GM19025 (cell line): ENCODE measurements around the gene SGCA.

Experiments used
- ATAC-seq: cut with Tn5 transposase; IDR thresholded peaks from one replicate; pipeline ENCODE4 v1.9.1; 2021; ENCODE audit warnings: mild to moderate bottlenecking, low read depth, moderate library complexity; ENCODE audit not compliant: unreplicated experiment

The SGCA gene

GRCh38 chr17:50133769-50134099, 32.1 kb upstream of the SGCA start:
- no peak for ATAC-seq

GRCh38 chr17:50134206-50135110, 31.3 kb upstream of the SGCA start:
- ATAC-seq: no peak

GRCh38 chr17:50135316-50136095, 30.3 kb upstream of the SGCA start:
- no peak for ATAC-seq

- no peak for ATAC-seq
Measured at GRCh38 chr17:50136096-50136687, 29.6 kb upstream of the SGCA start.

- ATAC-seq: no peak
Measured at GRCh38 chr17:50137042-50137441, 28.8 kb upstream of the SGCA start.

- no peak for ATAC-seq
Measured at GRCh38 chr17:50139185-50139783, 26.5 kb upstream of the SGCA start.

- no peak for ATAC-seq
Measured at GRCh38 chr17:50139950-50140885, 25.6 kb upstream of the SGCA start.

- no peak for ATAC-seq
Measured at GRCh38 chr17:50141026-50141744, 24.6 kb upstream of the SGCA start.

- no peak for ATAC-seq
Measured at GRCh38 chr17:50141745-50142110, 24.1 kb upstream of the SGCA start.

- ATAC-seq: no peak
Measured at GRCh38 chr17:50143461-50144176, 22.2 kb upstream of the SGCA start.

GRCh38 chr17:50144355-50144754, 21.4 kb upstream of the SGCA start:
- no peak for ATAC-seq

GRCh38 chr17:50144845-50145531, 20.8 kb upstream of the SGCA start:
- no peak for ATAC-seq

GRCh38 chr17:50145532-50146229, 20.1 kb upstream of the SGCA start:
- no peak for ATAC-seq

- no peak for ATAC-seq
Measured at GRCh38 chr17:50146230-50146926, 19.4 kb upstream of the SGCA start.

- no peak for ATAC-seq
Measured at GRCh38 chr17:50146927-50147665, 18.7 kb upstream of the SGCA start.

GRCh38 chr17:50147841-50148225, 18.0 kb upstream of the SGCA start:
- no peak for ATAC-seq
